T-helper 22 cell (primary cell): ENCODE results near the gene POU2F1.

ENCODE experiments used
- DNase-seq: peaks from one replicate; pipeline ENCODE4 v3.0.0-alpha.2; 2020; ENCODE audit warnings: low read depth

Gene POU2F1

GRCh38 chr1:167367705-167368104, 147.0 kb downstream of the POU2F1 start:
- DNase-seq: no peak

- DNase-seq: no peak
These were observed 148.5 kb downstream of the POU2F1 start for GRCh38 chr1:167369175-167369574.

- no peak for DNase-seq
These were observed 149.2 kb downstream of the POU2F1 start for GRCh38 chr1:167369933-167370332.

GRCh38 chr1:167371030-167371429, 150.3 kb downstream of the POU2F1 start:
- no peak for DNase-seq

GRCh38 chr1:167373398-167373797, 152.7 kb downstream of the POU2F1 start:
- DNase-seq: no peak

- DNase-seq: no peak
These were observed 153.3 kb downstream of the POU2F1 start for GRCh38 chr1:167373986-167374385.

- DNase-seq: no peak
These were observed 155.3 kb downstream of the POU2F1 start for GRCh38 chr1:167375949-167376348.

GRCh38 chr1:167387251-167387910, 166.7 kb downstream of the POU2F1 start:
- no peak for DNase-seq

- DNase-seq: no peak
These were observed 168.3 kb downstream of the POU2F1 start for GRCh38 chr1:167388976-167389375.

- no peak for DNase-seq
These were observed 171.6 kb downstream of the POU2F1 start for GRCh38 chr1:167392200-167392696.

GRCh38 chr1:167400359-167400953, 179.8 kb downstream of the POU2F1 start:
- DNase-seq: no peak

- peak; percentile 14 for DNase-seq
These were observed 180.7 kb downstream of the POU2F1 start for GRCh38 chr1:167401260-167401873.

GRCh38 chr1:167404161-167404888, 183.6 kb downstream of the POU2F1 start:
- DNase-seq: no peak

GRCh38 chr1:167404908-167405307, 184.2 kb downstream of the POU2F1 start:
- DNase-seq: no peak

- DNase-seq: no peak
These were observed 187.7 kb downstream of the POU2F1 start for GRCh38 chr1:167408355-167408754.

- DNase-seq: no peak
These were observed 188.5 kb downstream of the POU2F1 start for GRCh38 chr1:167409183-167409582.

GRCh38 chr1:167412072-167412471, 191.4 kb downstream of the POU2F1 start:
- no peak for DNase-seq

GRCh38 chr1:167412920-167413319, 192.2 kb downstream of the POU2F1 start:
- DNase-seq: no peak

- DNase-seq: no peak
These were observed 192.6 kb downstream of the POU2F1 start for GRCh38 chr1:167413328-167413727.

GRCh38 chr1:167416506-167416905, 195.8 kb downstream of the POU2F1 start:
- no peak for DNase-seq

- no peak for DNase-seq
These were observed 197.7 kb downstream of the POU2F1 start for GRCh38 chr1:167418391-167418790.

- DNase-seq: no peak
These were observed 198.6 kb downstream of the POU2F1 start for GRCh38 chr1:167419245-167419644.

- DNase-seq: no peak
These were observed 199.8 kb downstream of the POU2F1 start for GRCh38 chr1:167420510-167420909.
